Neuronal stem cell (in vitro differentiated cells): ENCODE results near the gene CABLES2.

Experiments
- DNase-seq: peaks from one replicate; pipeline ENCODE4 v3.0.0-alpha.2; 2013; ENCODE audit warnings: low spot score
- H2AFZ ChIP-seq: one replicate; pipeline ENCODE4 v1.6.1; 2013; ENCODE audit warnings: mild to moderate bottlenecking, low read length, inconsistent platforms
- H2AK5ac ChIP-seq: 2 replicates; pipeline ENCODE4 v1.6.1; 2013; ENCODE audit warnings: low read depth, mild to moderate bottlenecking, inconsistent platforms, low read length, moderate library complexity, mixed read lengths
- H2BK120ac ChIP-seq: 2 replicates; pipeline ENCODE4 v1.6.1; 2013; ENCODE audit warnings: low read depth, mild to moderate bottlenecking, inconsistent platforms, low read length, moderate library complexity, mixed read lengths
- H2BK12ac ChIP-seq: one replicate; pipeline ENCODE4 v1.6.1; 2013; ENCODE audit warnings: low read length, inconsistent platforms
- H2BK15ac ChIP-seq: 2 replicates; pipeline ENCODE4 v1.6.1; 2013; ENCODE audit warnings: mild to moderate bottlenecking, low read length, inconsistent platforms, mixed read lengths
- H2BK5ac ChIP-seq: one replicate; pipeline ENCODE4 v1.6.1; 2013; ENCODE audit warnings: inconsistent platforms, mild to moderate bottlenecking, low read length, moderate library complexity
- H3K14ac ChIP-seq: one replicate; pipeline ENCODE4 v1.6.1; 2013; ENCODE audit warnings: low read length, inconsistent platforms
- H3K18ac ChIP-seq: 2 replicates; pipeline ENCODE4 v1.6.1; 2013; ENCODE audit warnings: low read length, inconsistent platforms
- H3K23ac ChIP-seq: 2 replicates; pipeline ENCODE4 v1.6.1; 2013; ENCODE audit warnings: low read depth, mild to moderate bottlenecking, mixed read lengths, low read length, inconsistent platforms; ENCODE audit not compliant: poor library complexity
- H3K27ac ChIP-seq: replicated peaks from 3 replicates; pipeline ENCODE4 v1.5.1; 2013; ENCODE audit warnings: low read length, inconsistent platforms
- H3K27me3 ChIP-seq, 3 experiments: 2 replicates each; pipeline ENCODE4 v1.6.1; 2013; ENCODE audit warnings: low read length in 3 of 3, mild to moderate bottlenecking in 2 of 3, inconsistent platforms in 1 of 3, low read depth in 1 of 3, mixed read lengths in 1 of 3, moderate library complexity in 1 of 3; ENCODE audit not compliant: control insufficient read depth in 3 of 3, insufficient read depth in 3 of 3
- H3K36me3 ChIP-seq, 2 donors: replicated peaks in 1 of 2; 2 replicates each; pipeline ENCODE4 v1.6.1; 2013; ENCODE audit warnings: low read length in 2 of 2; ENCODE audit not compliant: control insufficient read depth in 2 of 2, insufficient read depth in 2 of 2
- H3K4ac ChIP-seq: 2 replicates; pipeline ENCODE4 v1.6.1; 2013; ENCODE audit warnings: inconsistent platforms, mild to moderate bottlenecking, low read length, moderate library complexity
- H3K4me1 ChIP-seq, 2 donors: 1 replicate in 1 of 2; 2 replicates in 1 of 2; pipeline ENCODE4 v1.6.1; 2013; ENCODE audit warnings: low read length in 2 of 2, low read depth in 1 of 2; ENCODE audit not compliant: control insufficient read depth in 2 of 2, insufficient read depth in 1 of 2
- H3K4me2 ChIP-seq: one replicate; pipeline ENCODE4 v1.6.1; 2013; ENCODE audit warnings: mild to moderate bottlenecking, low read length, inconsistent platforms; ENCODE audit not compliant: insufficient read depth, poor library complexity, severe bottlenecking
- H3K4me3 ChIP-seq, 2 donors: 2 replicates each; pipeline ENCODE4 v1.5.1; 2013; ENCODE audit warnings: low read length in 2 of 2, mild to moderate bottlenecking in 2 of 2, inconsistent platforms in 1 of 2, moderate library complexity in 1 of 2
- H3K79me1 ChIP-seq: one replicate; pipeline ENCODE4 v1.6.1; 2013; ENCODE audit warnings: low read depth, mild to moderate bottlenecking, inconsistent platforms, low read length, moderate library complexity
- H3K9ac ChIP-seq: one replicate; pipeline ENCODE4 v1.6.1; 2013; ENCODE audit warnings: mild to moderate bottlenecking, low read depth, low read length, inconsistent platforms; ENCODE audit not compliant: poor library complexity
- H3K9me3 ChIP-seq, 2 donors: replicated peaks in 1 of 2; 2 replicates each; pipeline versions ENCODE3 to v1.6.1; 2013; ENCODE audit warnings: low read length in 2 of 2, mild to moderate bottlenecking in 2 of 2, inconsistent platforms in 1 of 2, low read depth in 1 of 2, mixed read lengths in 1 of 2, moderate library complexity in 1 of 2; ENCODE audit not compliant: control insufficient read depth in 2 of 2, insufficient read depth in 1 of 2
- H4K8ac ChIP-seq: one replicate; pipeline ENCODE4 v1.6.1; 2013; ENCODE audit warnings: low read depth, mild to moderate bottlenecking, inconsistent platforms, low read length, moderate library complexity
- H4K91ac ChIP-seq: one replicate; pipeline ENCODE4 v1.6.1; 2013; ENCODE audit warnings: low read length, low read depth, mild to moderate bottlenecking, inconsistent platforms; ENCODE audit not compliant: poor library complexity
- WGBS, 2 donors: extraction: QIAGEN DNeasy Blood & Tissue Kit; methylation state at CpG; one replicate each; pipeline ENCODE4 v1.1.7; 2013; ENCODE audit warnings: missing lambda C conversion rate in 2 of 2, mixed read lengths in 1 of 2; ENCODE audit not compliant: insufficient read length in 2 of 2, insufficient replicate concordance in 1 of 2; ENCODE audit errors: extremely low coverage in 2 of 2; 5-methylcytosine and 5-hydroxymethylcytosine counted together

The CABLES2 gene

GRCh38 chr20:62392621-62393334 is 14.3 kb downstream of the CABLES2 start:
- H2BK15ac ChIP-seq: no peak overlapping the region
- H3K18ac ChIP-seq: no peak overlapping the region
- H3K23ac ChIP-seq: peak overlapping the region; percentile 69
- peaks cover 17% of the 10 kb centered on the region for H3K79me1 ChIP-seq
- H3K27ac ChIP-seq: no peak overlapping the region
- no peak overlapping the region for H2BK5ac ChIP-seq
- no peak overlapping the region for H2AFZ ChIP-seq
- H3K4me1 ChIP-seq: peaks cover under 1 to 6% of the 10 kb centered on the region in 2 donors
- H3K4me3 ChIP-seq: no peak overlapping the region
- no peak overlapping the region for H2BK120ac ChIP-seq
- no peak overlapping the region for H4K8ac ChIP-seq
- no peak overlapping the region for H2BK12ac ChIP-seq
- H3K27me3 ChIP-seq: no peaks in the 10 kb centered on the region
- H3K4ac ChIP-seq: no peak overlapping the region
- no peak for DNase-seq
- H4K91ac ChIP-seq: no peak overlapping the region
- no peak overlapping the region for H3K14ac ChIP-seq
- no peak overlapping the region for H3K4me2 ChIP-seq
- no CpG with 5 or more reads among the region's 21 CpGs for WGBS, 2 donors
- peaks cover 63 to 77% of the 10 kb centered on the region in 2 donors for H3K36me3 ChIP-seq
- no peak overlapping the region for H3K9ac ChIP-seq
- H3K9me3 ChIP-seq: peaks cover 0 to 2% of the 10 kb centered on the region in 2 donors
- no peak overlapping the region for H2AK5ac ChIP-seq

GRCh38 chr20:62392077-62392418 is 15.0 kb downstream of the CABLES2 start:
- Histone ChIP-seq H3K9ac (no peak overlapping the region), H3K18ac (no peak overlapping the region), H3K4me1 (peaks cover 4 to 8% of the 10 kb centered on the region in 2 donors), H2BK120ac (no peak overlapping the region), H3K36me3 (peaks cover 59 to 83% of the 10 kb centered on the region in 2 donors), H3K4ac (no peak overlapping the region), H3K79me1 (peaks cover 21% of the 10 kb centered on the region), H2BK12ac (no peak overlapping the region), H2AK5ac (no peak overlapping the region), H2BK15ac (no peak overlapping the region), H4K8ac (no peak overlapping the region), H4K91ac (no peak overlapping the region), H3K9me3 (no peaks in the 10 kb centered on the region), H3K4me3 (no peak overlapping the region), H3K14ac (no peak overlapping the region), H3K27me3 (no peaks in the 10 kb centered on the region), H2BK5ac (no peak overlapping the region), H3K23ac (no peak overlapping the region), H2AFZ (no peak overlapping the region), H3K4me2 (no peak overlapping the region), H3K27ac (no peak overlapping the region)
- no peak for DNase-seq
- no CpG with 5 or more reads among the region's 10 CpGs for WGBS, 2 donors

GRCh38 chr20:62391165-62392076 is 15.7 kb downstream of the CABLES2 start:
- Histone ChIP-seq H2BK12ac (no peak overlapping the region), H4K91ac (no peak overlapping the region), H4K8ac (no peak overlapping the region), H2BK15ac (no peak overlapping the region), H2BK120ac (no peak overlapping the region), H2AK5ac (peak overlapping the region; percentile 38), H3K36me3 (peaks cover 58 to 83% of the 10 kb centered on the region in 2 donors), H3K4me3 (no peak overlapping the region), H3K79me1 (peaks cover 22% of the 10 kb centered on the region), H3K9me3 (no peaks in the 10 kb centered on the region), H3K14ac (no peak overlapping the region), H3K18ac (no peak overlapping the region), H3K4ac (no peak overlapping the region), H2AFZ (no peak overlapping the region), H3K27me3 (no peaks in the 10 kb centered on the region), H3K4me1 (peaks cover 4 to 8% of the 10 kb centered on the region in 2 donors), H3K23ac (peak overlapping the region; percentile 27), H2BK5ac (no peak overlapping the region), H3K9ac (no peak overlapping the region), H3K27ac (no peak overlapping the region), H3K4me2 (no peak overlapping the region)
- no peak for DNase-seq
- no CpG with 5 or more reads among the region's 44 CpGs for WGBS, 2 donors
